HL-60 (cell line): ENCODE measurements around the gene HOXB1.

Experiments
- DNase-seq, 2 experiments: peaks; one replicate each; pipeline ENCODE4 v3.0.0-alpha.2; 2010 to 2020; ENCODE audit warnings: low read depth in 1 of 2, low spot score in 1 of 2
- H3K27ac ChIP-seq: fragments of 250-450 bp; sonication (Bioruptor Pico); replicated peaks from 2 replicates; pipeline ENCODE4 v1.5.1; 2020; ENCODE audit warnings: mild to moderate bottlenecking, moderate library complexity
- H3K27me3 ChIP-seq: fragments of 250-450 bp; sonication (Bioruptor Pico); 2 replicates; pipeline ENCODE4 v1.5.1; 2021; ENCODE audit warnings: mild to moderate bottlenecking, moderate library complexity; ENCODE audit not compliant: insufficient read depth, poor library complexity, severe bottlenecking
- H3K4me3 ChIP-seq: replicated peaks from 2 replicates; pipeline ENCODE4 v1.5.1; 2011; ENCODE audit warnings: mild to moderate bottlenecking, control low read depth, low read length; ENCODE audit not compliant: insufficient read depth
- CTCF ChIP-seq: IDR thresholded peaks from one replicate; pipeline ENCODE4 v1.5.1; 2011; ENCODE audit warnings: low read length, control low read depth, inconsistent platforms; ENCODE audit not compliant: insufficient read depth
- GABPA ChIP-seq: IDR thresholded peaks from 2 replicates; pipeline ENCODE4 v1.6.1; 2012; ENCODE audit warnings: low read depth
- POLR2AphosphoS5 ChIP-seq: IDR thresholded peaks from 2 replicates; pipeline ENCODE4 v1.6.1; 2012; ENCODE audit warnings: low read depth
- REST ChIP-seq: IDR thresholded peaks from 2 replicates; pipeline ENCODE4 v1.6.1; 2012; ENCODE audit warnings: low read depth; ENCODE audit not compliant: insufficient replicate concordance
- SPI1 ChIP-seq: IDR thresholded peaks from 2 replicates; pipeline ENCODE4 v1.6.1; 2012; ENCODE audit warnings: low read depth, mild to moderate bottlenecking, borderline replicate concordance

Gene HOXB1

GRCh38 chr17:48486557-48486956 is 44.3 kb downstream of the HOXB1 start:
- DNase-seq: no peak
- Histone ChIP-seq H3K27ac (no peak overlapping the region), H3K27me3 (peaks cover 15% of the 10 kb centered on the region), H3K4me3 (no peak overlapping the region)
- TF ChIP-seq SPI1 (no peak), GABPA (no peak), CTCF (no peak), REST (no peak), POLR2AphosphoS5 (no peak)

- peak in 1 of 2 experiments; percentile 71 for DNase-seq
- TF ChIP-seq SPI1 (no peak), CTCF (no peak), REST (no peak), GABPA (no peak), POLR2AphosphoS5 (no peak)
- peaks cover 8% of the 10 kb centered on the region for H3K27me3 ChIP-seq
- no peak overlapping the region for H3K4me3 ChIP-seq
- H3K27ac ChIP-seq: no peak overlapping the region
Observed at GRCh38 chr17:48484850-48485249, 46.0 kb downstream of the HOXB1 start.

- no peak overlapping the region for H3K27ac ChIP-seq
Observed at GRCh38 chr17:48484256-48484655, 46.6 kb downstream of the HOXB1 start.

More at GRCh38 chr17:48484256-48484655, 46.6 kb downstream of the HOXB1 start:
- TF ChIP-seq POLR2AphosphoS5: no peak
- TF ChIP-seq SPI1: no peak
- TF ChIP-seq REST: no peak
- TF ChIP-seq GABPA: no peak
- TF ChIP-seq CTCF: no peak
- no peak overlapping the region for H3K4me3 ChIP-seq
- H3K27me3 ChIP-seq: peaks cover 4% of the 10 kb centered on the region
- no peak for DNase-seq
